Anterior cingulate cortex (tissue), 58 donors: ENCODE data around the gene B9D2.

Source experiments
- DNase-seq, 58 donors: peaks; one replicate each; lab custom pipeline; 2025; lab: John Stamatoyannopoulos, UW

The B9D2 gene

GRCh38 chr19:41330946-41331678 is 32.8 kb downstream of the B9D2 start:
- no peak for DNase-seq

- DNase-seq: no peak
Measured at GRCh38 chr19:41330481-41330880, 33.5 kb downstream of the B9D2 start.

- peak in 11 of 58 donors; percentile 10 to 45 (median 23) for DNase-seq
Measured at GRCh38 chr19:41328842-41329225, 35.1 kb downstream of the B9D2 start.

GRCh38 chr19:41328157-41328841 is 35.6 kb downstream of the B9D2 start:
- peak in 3 of 58 donors; percentile 15 to 45 (median 19) for DNase-seq

- DNase-seq: peak in 11 of 58 donors; percentile 16 to 57 (median 28)
Measured at GRCh38 chr19:41327576-41328156, 36.3 kb downstream of the B9D2 start.

GRCh38 chr19:41327076-41327575 is 36.8 kb downstream of the B9D2 start:
- peak in 8 of 58 donors; percentile 10 to 40 (median 26) for DNase-seq

- DNase-seq: peak in 21 of 58 donors; percentile 17 to 72 (median 37)
Measured at GRCh38 chr19:41325947-41326706, 37.8 kb downstream of the B9D2 start.

GRCh38 chr19:41325640-41325946 is 38.4 kb downstream of the B9D2 start:
- DNase-seq: peak in 3 of 58 donors; percentile 21 to 47 (median 41)

- peak in 12 of 58 donors; percentile 12 to 49 (median 31) for DNase-seq
Measured at GRCh38 chr19:41324921-41325639, 38.9 kb downstream of the B9D2 start.

GRCh38 chr19:41324231-41324702 is 39.7 kb downstream of the B9D2 start:
- DNase-seq: no peak

GRCh38 chr19:41323430-41324125 is 40.4 kb downstream of the B9D2 start:
- DNase-seq: no peak

GRCh38 chr19:41323023-41323422 is 40.9 kb downstream of the B9D2 start:
- no peak for DNase-seq

- DNase-seq: no peak
Measured at GRCh38 chr19:41322451-41322850, 41.5 kb downstream of the B9D2 start.

GRCh38 chr19:41321600-41322270 is 42.2 kb downstream of the B9D2 start:
- peak in 2 of 58 donors; percentile 12 to 19 for DNase-seq

- no peak for DNase-seq
Measured at GRCh38 chr19:41321204-41321599, 42.7 kb downstream of the B9D2 start.

GRCh38 chr19:41320568-41320967 is 43.4 kb downstream of the B9D2 start:
- DNase-seq: no peak

- DNase-seq: no peak
Measured at GRCh38 chr19:41320185-41320518, 43.8 kb downstream of the B9D2 start.

- no peak for DNase-seq
Measured at GRCh38 chr19:41319500-41320184, 44.3 kb downstream of the B9D2 start.
